GM19397 (cell line): ENCODE results near the gene IFNG-AS1.

Experiments
- ATAC-seq: cut with Tn5 transposase; IDR thresholded peaks from one replicate; pipeline ENCODE4 v1.9.1; 2021; ENCODE audit warnings: mild to moderate bottlenecking, moderate library complexity; ENCODE audit not compliant: unreplicated experiment

IFNG-AS1 gene

DNA sequence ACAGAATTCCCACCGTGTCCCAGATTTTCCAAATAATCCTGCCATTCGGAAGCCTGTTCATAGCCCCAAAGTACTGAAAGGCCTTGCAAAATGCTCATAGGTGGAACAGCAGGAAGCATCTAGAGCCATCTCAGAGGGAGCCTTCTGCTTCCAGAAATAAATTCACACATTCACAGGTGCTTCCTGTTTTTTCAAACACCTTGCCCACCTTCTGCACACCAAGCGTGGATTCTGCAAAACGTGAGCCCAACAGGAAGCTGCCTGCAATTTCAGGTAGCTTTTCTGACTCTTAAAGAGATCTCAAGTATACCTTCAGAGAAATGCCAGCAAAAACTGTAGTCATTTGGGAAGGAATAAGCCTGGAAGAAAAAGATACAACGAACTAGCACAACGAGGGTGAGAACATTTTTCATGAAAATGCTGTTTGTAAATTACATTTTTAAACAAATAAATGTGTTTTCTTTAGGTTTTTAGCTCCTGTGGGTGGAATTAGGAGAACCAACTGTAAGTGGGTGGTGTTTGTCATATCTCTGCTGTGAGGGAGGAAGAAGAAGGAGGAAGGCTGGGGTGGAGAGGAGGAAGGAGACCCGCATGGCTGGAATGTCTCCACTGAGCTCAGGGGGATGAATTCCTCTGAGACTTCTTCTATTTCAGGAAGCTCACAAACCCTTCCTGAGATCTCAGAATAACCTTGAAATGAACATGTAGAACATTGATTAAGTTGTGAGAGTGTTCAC, at the start of gene IFNG-AS1:
IFNG-AS1 (plus strand) TSS at position 264 of the 737 bp plus-strand sequence.
- ATAC-seq: peak; percentile 41

DNA sequence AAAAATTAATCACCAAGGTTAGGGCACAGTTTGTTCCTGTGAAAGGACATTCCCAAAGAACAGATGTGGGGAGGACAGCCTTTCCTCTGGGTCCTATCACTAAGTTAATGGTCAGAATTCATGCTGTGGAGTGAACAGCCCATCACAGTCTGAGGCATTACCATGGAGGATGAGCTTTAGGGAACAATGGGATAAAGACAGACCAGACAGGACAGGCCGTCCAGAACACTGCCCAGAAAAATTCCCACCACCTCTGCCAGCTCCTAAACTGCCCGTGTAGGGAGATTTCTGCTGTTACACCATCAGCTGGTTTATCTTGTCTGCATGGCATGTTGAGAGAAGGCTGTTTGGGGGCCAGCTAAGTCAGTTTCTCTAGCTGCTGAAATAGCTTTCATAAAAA, 49.6 kb upstream of the IFNG-AS1 start:
- ATAC-seq: no peak

- no peak for ATAC-seq
Observed at GRCh38 chr12:67940780-67941243, 48.4 kb upstream of the IFNG-AS1 start.

- no peak for ATAC-seq
Observed at GRCh38 chr12:67942724-67943123, 46.5 kb upstream of the IFNG-AS1 start.

DNA sequence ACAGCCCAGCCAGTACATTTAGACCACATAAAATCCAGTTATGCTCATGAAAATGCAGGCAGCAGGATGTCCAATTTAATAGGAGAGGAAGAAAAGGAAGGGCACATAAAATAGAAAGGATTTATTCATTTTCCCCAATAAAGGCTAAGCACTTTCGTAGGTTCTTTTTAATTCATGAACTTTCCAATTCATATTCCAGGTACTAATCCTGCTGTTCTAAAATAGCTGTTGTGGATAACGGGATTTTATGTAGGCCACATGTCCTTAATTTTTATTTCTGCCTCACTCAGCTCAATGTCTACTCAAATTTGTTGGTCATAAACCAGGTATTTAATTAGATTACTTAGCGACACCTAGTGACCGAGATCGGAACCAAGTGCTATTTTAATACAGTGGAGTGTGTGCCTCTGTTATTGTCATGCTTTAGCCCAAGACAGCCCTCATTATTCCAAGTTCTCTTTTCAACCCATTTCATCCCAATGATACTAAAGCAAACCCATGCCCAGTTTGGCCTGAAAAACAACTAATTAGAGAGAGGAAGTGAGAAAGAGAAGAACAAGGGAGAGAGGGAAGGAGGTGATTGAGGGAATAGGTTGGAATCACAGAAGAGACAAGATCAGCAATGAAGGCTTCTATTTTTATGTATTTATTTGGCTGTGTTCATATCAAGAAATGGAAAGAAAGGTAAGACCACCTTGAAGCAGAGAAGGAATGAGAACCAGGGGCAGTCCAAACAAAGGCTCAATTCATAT, 45.9 kb upstream of the IFNG-AS1 start:
- ATAC-seq: peak; percentile 55

- ATAC-seq: no peak
Observed at GRCh38 chr12:67944093-67944492, 45.2 kb upstream of the IFNG-AS1 start.

DNA sequence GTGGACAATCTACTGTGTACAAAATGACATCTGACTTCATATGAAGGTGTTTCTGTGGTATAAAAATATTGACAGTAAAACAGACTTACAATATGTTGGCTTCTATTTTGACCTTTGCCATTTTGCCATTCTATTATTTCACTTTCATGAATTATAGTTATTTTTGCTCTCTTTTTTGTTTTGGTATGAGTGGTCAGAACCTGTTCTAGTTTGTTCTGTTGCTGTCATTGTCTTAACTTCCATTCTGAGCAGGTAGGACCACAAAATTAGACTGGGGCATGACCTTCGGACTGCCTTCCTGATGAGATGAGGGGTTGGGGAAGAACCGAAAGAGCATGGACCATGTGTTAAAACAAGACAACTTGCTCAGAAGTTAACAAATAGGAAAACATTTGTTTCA, 36.5 kb upstream of the IFNG-AS1 start:
- ATAC-seq: no peak

DNA sequence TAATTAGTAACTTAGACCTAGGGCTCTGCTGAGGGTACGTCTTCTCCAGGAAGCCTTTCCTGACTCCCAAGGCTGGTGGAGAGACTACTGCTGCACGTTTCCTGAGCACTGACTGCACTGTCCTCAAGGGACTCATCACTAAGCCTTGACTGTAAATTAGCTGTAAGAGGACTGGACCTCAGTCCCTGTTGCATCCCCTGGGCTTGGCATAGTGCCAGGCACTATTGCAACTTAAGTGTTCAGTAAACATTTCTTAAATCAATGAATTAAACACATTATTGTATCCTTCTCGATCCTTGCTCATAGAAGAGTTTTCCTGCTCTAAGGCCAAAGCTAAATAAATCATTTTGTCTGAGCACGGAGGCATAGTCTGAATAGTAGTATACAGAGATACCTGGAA, 31.9 kb upstream of the IFNG-AS1 start:
- no peak for ATAC-seq

- ATAC-seq: no peak
Observed at GRCh38 chr12:67958187-67958586, 31.1 kb upstream of the IFNG-AS1 start.

GRCh38 chr12:67964456-67964855, 24.8 kb upstream of the IFNG-AS1 start:
- no peak for ATAC-seq

DNA sequence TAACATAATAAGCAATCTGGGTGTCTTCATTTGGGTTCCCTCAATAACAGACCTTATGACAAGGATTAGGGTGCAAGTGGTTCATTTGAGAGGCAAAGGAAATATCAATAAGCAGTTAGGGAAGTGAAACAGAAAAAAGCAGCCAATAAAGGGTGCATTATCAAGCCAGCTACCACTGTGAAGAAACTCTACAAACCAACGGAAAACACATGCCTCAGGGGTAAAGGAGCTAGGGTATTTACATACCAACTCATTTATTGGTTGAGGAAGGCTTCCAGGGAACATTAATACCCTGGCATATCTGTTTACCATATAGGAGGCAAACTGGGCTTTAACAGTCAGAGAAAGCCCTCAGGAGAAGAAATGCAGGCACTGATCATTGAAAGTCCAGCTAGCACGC, 22.7 kb upstream of the IFNG-AS1 start:
- ATAC-seq: no peak

GRCh38 chr12:67968321-67968720, 20.9 kb upstream of the IFNG-AS1 start:
- no peak for ATAC-seq

GRCh38 chr12:67968725-67969124, 20.5 kb upstream of the IFNG-AS1 start:
- ATAC-seq: no peak

DNA sequence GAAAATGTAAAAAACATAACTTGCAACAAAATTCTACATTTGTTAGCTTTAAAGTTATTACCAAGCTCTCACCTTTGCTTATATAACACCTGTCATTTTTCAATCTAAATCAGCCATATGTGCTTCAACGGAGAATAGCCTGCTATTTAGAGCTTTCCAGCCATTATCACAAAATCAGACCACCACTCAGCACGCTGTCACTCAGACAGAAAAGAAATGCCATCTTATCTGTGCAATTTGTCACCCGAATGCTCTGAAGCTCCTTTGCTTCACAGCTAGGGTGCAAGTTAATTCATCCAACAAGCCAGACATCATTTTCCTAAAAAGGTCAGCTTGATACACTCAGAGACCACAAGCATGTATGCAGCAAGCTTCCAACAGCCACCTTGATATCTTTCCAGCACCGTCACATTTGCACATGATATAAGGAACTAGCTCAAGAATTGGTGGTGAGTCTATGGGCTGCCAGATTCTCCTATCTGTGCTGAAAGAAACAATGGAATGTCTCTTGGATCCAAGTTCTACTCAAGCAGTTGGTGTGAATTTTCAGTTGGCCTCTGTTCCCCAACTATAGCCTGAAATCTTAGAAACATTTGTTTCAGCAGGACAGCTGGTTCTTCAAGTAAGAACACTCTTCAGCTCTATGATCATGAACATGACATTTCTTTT, 20.0 kb upstream of the IFNG-AS1 start:
- no peak for ATAC-seq

- no peak for ATAC-seq
Observed at GRCh38 chr12:67977668-67978067, 11.6 kb upstream of the IFNG-AS1 start.

- no peak for ATAC-seq
Observed at GRCh38 chr12:67980391-67980790, 8.9 kb upstream of the IFNG-AS1 start.

GRCh38 chr12:67981287-67982162, 7.7 kb upstream of the IFNG-AS1 start:
- no peak for ATAC-seq

GRCh38 chr12:67982164-67982563, 7.1 kb upstream of the IFNG-AS1 start:
- no peak for ATAC-seq

DNA sequence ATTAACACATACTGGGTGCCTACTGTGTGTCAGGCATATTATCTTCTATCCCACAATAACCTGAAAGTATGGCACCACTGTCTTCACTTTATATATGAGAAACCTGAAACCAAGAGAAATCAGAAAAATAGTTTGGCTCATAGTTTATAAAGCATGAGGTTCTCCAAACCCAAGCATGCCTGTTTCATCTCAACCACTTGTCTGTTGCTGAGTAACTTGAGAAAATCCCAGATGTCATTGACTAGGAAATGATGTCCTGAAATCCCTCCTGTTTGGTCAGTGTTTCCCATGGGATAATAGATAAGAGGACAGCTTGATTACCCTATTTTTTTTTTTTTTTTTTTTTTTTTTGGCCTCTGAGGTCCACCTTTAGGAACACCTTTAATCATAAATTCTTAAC, 2.6 kb upstream of the IFNG-AS1 start:
- no peak for ATAC-seq

- peak; percentile 74 for ATAC-seq
Observed at GRCh38 chr12:67988601-67989021, 636 bp upstream of the IFNG-AS1 start.

GRCh38 chr12:67991158-67991557, 1.9 kb downstream of the IFNG-AS1 start:
- ATAC-seq: peak; percentile 57
